GM10266 (cell line): Measurements from ENCODE around the gene BMPR1B.

Source experiments
- DNase-seq: peaks from one replicate; pipeline ENCODE4 v3.0.0; 2012; ENCODE audit errors: extremely low spot score
- CTCF ChIP-seq: IDR thresholded peaks from 2 replicates; pipeline ENCODE4 v1.5.1; 2012; ENCODE audit warnings: mild to moderate bottlenecking, low read depth; ENCODE audit not compliant: control insufficient read depth, insufficient read depth; ENCODE audit errors: missing control alignments

The BMPR1B gene

GRCh38 chr4:95141361-95141760, 383.6 kb downstream of the BMPR1B start:
- TF ChIP-seq CTCF = no peak
- DNase-seq = no peak

DNA sequence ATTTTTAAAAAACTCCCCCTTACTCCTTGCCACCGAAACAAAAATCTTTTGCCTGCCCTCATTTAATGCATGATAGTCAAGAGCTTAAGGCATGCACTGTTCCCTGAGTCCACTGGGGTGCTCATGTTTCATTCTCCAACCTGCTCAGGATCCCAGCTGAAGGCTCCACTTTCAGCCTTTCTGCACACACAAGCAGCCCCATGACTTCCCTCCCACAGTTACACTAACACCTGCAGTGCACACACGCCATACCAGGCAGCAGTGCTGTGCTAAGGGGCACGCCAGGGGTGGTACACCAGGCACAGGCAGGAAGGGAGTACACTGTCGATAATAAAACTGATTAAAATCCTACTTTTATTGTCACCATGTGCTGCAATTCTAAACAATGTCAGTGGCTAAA, 385.2 kb downstream of the BMPR1B start:
- no peak for DNase-seq
- no peak for TF ChIP-seq CTCF

DNA sequence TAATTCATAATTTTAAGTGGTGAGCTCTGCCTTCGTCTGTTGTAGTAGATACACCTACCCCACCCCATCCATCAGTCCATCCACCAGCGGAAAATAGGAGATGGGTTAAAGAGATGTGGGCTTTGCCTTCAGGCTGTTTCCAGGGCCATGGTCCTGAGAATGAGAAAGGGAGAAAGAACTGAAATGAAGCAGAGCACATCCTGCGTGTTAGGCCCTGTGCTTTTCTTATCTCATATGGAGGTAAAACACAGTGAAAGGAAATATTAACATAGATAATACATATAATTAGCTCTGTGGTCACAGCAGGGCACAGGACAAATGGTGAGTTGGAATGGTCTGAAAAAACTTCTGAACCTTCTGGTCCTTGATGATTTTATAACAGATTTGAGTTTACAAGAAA, 393.5 kb downstream of the BMPR1B start:
- no peak for TF ChIP-seq CTCF
- no peak for DNase-seq

GRCh38 chr4:95153182-95153581, 395.4 kb downstream of the BMPR1B start:
- no peak for DNase-seq

GRCh38 chr4:95155759-95156451, 398.1 kb downstream of the BMPR1B start:
- DNase-seq = peak; percentile 14
- peak; percentile 44 for TF ChIP-seq CTCF

More at GRCh38 chr4:95153182-95153581, 395.4 kb downstream of the BMPR1B start:
- TF ChIP-seq CTCF = no peak

- TF ChIP-seq CTCF = no peak
- DNase-seq = no peak
Observed at GRCh38 chr4:95156452-95156765, 398.7 kb downstream of the BMPR1B start.

DNA sequence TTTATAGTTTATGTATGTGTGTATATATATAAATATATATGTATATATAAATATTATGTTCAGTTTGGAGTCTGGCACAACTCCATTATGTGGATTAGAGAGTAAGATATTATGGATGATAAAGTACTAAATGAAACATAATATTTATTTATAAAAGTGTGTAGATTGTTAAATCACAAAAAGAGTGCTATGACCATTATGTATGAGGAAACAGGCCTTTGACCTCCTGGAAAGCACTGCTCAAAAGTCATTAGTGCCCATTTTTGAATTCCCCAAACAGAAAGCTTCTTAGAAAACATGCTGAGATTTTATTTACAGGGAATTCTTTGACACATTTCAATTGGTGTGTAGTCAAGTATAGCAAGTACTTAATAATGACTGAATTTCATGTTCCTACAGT, 399.8 kb downstream of the BMPR1B start:
- no peak for DNase-seq
- no peak for TF ChIP-seq CTCF
